ENCODE results near the gene PCSK6.

DNA sequence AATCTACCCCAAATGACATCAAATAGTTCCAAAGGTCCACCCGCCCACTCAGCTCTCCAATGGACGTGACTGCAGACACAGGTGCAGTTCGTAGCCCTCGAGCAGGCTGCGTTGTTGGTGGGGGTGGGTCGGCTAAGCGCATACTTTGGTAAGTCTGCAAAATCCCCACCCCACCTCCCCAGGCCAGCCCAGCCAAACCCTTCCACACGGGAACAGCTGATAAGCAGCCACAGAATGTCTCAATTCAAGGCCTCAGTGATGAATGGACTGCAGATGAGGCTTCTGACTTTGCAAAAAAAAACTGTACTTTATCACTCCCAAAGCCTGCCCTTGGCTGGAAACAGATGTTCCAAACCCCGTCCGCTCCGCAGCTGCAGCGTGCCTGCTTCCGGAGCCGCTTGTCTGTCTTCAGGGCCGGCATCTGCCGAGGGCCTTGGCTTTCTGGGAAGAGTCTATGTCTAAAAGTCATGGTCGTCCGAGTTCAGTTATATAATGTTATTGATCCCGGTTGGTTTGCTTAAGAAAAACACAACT, 38.2 kb downstream of the PCSK6 start:
- TF ChIP-seq CTCF (IDR thresholded peaks at IDR 0.05; ENCODE audit: low read depth, low read length, poor library complexity, severe bottlenecking): no peak
- TF ChIP-seq EZH2phosphoT487 (IDR thresholded peaks at IDR 0.05; ENCODE audit: borderline replicate concordance, low read length): no peak
